Measurements from ENCODE around the gene PCGF2.

GRCh38 chr17:38789185-38789584 is 41.0 kb upstream of the PCGF2 start:
- TF ChIP-seq, protein P1, sequence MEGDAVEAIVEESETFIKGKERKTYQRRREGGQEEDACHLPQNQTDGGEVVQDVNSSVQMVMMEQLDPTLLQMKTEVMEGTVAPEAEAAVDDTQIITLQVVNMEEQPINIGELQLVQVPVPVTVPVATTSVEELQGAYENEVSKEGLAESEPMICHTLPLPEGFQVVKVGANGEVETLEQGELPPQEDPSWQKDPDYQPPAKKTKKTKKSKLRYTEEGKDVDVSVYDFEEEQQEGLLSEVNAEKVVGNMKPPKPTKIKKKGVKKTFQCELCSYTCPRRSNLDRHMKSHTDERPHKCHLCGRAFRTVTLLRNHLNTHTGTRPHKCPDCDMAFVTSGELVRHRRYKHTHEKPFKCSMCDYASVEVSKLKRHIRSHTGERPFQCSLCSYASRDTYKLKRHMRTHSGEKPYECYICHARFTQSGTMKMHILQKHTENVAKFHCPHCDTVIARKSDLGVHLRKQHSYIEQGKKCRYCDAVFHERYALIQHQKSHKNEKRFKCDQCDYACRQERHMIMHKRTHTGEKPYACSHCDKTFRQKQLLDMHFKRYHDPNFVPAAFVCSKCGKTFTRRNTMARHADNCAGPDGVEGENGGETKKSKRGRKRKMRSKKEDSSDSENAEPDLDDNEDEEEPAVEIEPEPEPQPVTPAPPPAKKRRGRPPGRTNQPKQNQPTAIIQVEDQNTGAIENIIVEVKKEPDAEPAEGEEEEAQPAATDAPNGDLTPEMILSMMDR (IDR thresholded peaks at IDR 0.05; ENCODE audit: low read depth, low read length) = no peak
- TF ChIP-seq, protein P2, sequence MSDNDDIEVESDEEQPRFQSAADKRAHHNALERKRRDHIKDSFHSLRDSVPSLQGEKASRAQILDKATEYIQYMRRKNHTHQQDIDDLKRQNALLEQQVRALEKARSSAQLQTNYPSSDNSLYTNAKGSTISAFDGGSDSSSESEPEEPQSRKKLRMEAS (IDR thresholded peaks at IDR 0.05; ENCODE audit: low read depth, low read length) = no peak
- no peak for TF ChIP-seq POLR2A (IDR thresholded peaks at IDR 0.05; ENCODE audit: extremely low read depth, insufficient read length)
- no peak for TF ChIP-seq MYC (IDR thresholded peaks at IDR 0.05; ENCODE audit: low read depth, low read length)
